A204.1 (cell line): ENCODE data around the gene DUSP9.

Source experiments
- FAIRE-seq: peaks from 2 replicates; lab custom pipeline; 2012; peaks lifted over from hg19 to GRCh38; lab: Jason Lieb, UNC

DUSP9 gene

GRCh38 chrX:153649178-153649914 is 2.3 kb downstream of the DUSP9 start:
- FAIRE-seq = no peak

GRCh38 chrX:153649915-153650782 is 3.1 kb downstream of the DUSP9 start:
- no peak for FAIRE-seq

GRCh38 chrX:153650959-153651358 is 4.0 kb downstream of the DUSP9 start:
- no peak for FAIRE-seq

GRCh38 chrX:153651540-153652079 is 4.6 kb downstream of the DUSP9 start:
- no peak for FAIRE-seq

- FAIRE-seq = no peak
Measured at GRCh38 chrX:153653556-153653955, 6.6 kb downstream of the DUSP9 start.

GRCh38 chrX:153657161-153657560 is 10.2 kb downstream of the DUSP9 start:
- FAIRE-seq = no peak

- no peak for FAIRE-seq
Measured at GRCh38 chrX:153659268-153659667, 12.3 kb downstream of the DUSP9 start.

GRCh38 chrX:153662266-153662665 is 15.3 kb downstream of the DUSP9 start:
- FAIRE-seq = no peak

- FAIRE-seq = no peak
Measured at GRCh38 chrX:153665726-153666306, 18.8 kb downstream of the DUSP9 start.

GRCh38 chrX:153667281-153667955 is 20.4 kb downstream of the DUSP9 start:
- FAIRE-seq = no peak

- no peak for FAIRE-seq
Measured at GRCh38 chrX:153667956-153668396, 21.0 kb downstream of the DUSP9 start.

GRCh38 chrX:153668423-153669173 is 21.6 kb downstream of the DUSP9 start:
- FAIRE-seq = no peak

GRCh38 chrX:153669174-153669890 is 22.3 kb downstream of the DUSP9 start:
- no peak for FAIRE-seq

- FAIRE-seq = no peak
Measured at GRCh38 chrX:153669901-153670731, 23.1 kb downstream of the DUSP9 start.

GRCh38 chrX:153670748-153671588 is 24.0 kb downstream of the DUSP9 start:
- FAIRE-seq = no peak

GRCh38 chrX:153671589-153672530 is 24.9 kb downstream of the DUSP9 start:
- no peak for FAIRE-seq

GRCh38 chrX:153672531-153673427 is 25.8 kb downstream of the DUSP9 start:
- FAIRE-seq = no peak
